ENCODE measurements around the gene SUPT20HL1.
"Not testable (repeated sequence)": the region's sequence is repeated elsewhere in the genome, so short reads cannot be mapped to it uniquely, and the experiment has no call there.

SUPT20HL1 gene

GRCh38 chrX:24363432-24364181 is 3.2 kb downstream of the SUPT20HL1 start:
- DNase-seq (ENCODE audit: low read depth) = not testable (repeated sequence)

- no peak for DNase-seq (ENCODE audit: low read depth)
These were observed 3.9 kb downstream of the SUPT20HL1 start for GRCh38 chrX:24364326-24364725.

- no peak for DNase-seq (ENCODE audit: low read depth)
These were observed 4.6 kb downstream of the SUPT20HL1 start for GRCh38 chrX:24364851-24365538.

GRCh38 chrX:24366762-24367400 is 6.4 kb downstream of the SUPT20HL1 start:
- not testable (repeated sequence) for DNase-seq (ENCODE audit: low read depth)

- DNase-seq (ENCODE audit: low read depth) = no peak
These were observed 9.4 kb downstream of the SUPT20HL1 start for GRCh38 chrX:24369816-24370215.

- DNase-seq (ENCODE audit: low read depth) = no peak
These were observed 11.0 kb downstream of the SUPT20HL1 start for GRCh38 chrX:24371391-24371972.

GRCh38 chrX:24372021-24372763 is 11.8 kb downstream of the SUPT20HL1 start:
- DNase-seq (ENCODE audit: low read depth) = no peak

GRCh38 chrX:24375600-24376131 is 15.2 kb downstream of the SUPT20HL1 start:
- DNase-seq (ENCODE audit: low read depth) = no peak

GRCh38 chrX:24376403-24376802 is 16.0 kb downstream of the SUPT20HL1 start:
- no peak for DNase-seq (ENCODE audit: low read depth)

GRCh38 chrX:24377195-24377594 is 16.8 kb downstream of the SUPT20HL1 start:
- DNase-seq (ENCODE audit: low read depth) = no peak

- no peak for DNase-seq (ENCODE audit: low read depth)
These were observed 17.6 kb downstream of the SUPT20HL1 start for GRCh38 chrX:24377911-24378468.

GRCh38 chrX:24378706-24379105 is 18.3 kb downstream of the SUPT20HL1 start:
- no peak for DNase-seq (ENCODE audit: low read depth)

- no peak for DNase-seq (ENCODE audit: low read depth)
These were observed 20.1 kb downstream of the SUPT20HL1 start for GRCh38 chrX:24380262-24381187.

GRCh38 chrX:24382315-24382714 is 21.9 kb downstream of the SUPT20HL1 start:
- not testable (repeated sequence) for DNase-seq (ENCODE audit: low read depth)

- DNase-seq (ENCODE audit: low read depth) = no peak
These were observed 27.3 kb downstream of the SUPT20HL1 start for GRCh38 chrX:24387724-24388123.

GRCh38 chrX:24391389-24391788 is 30.9 kb downstream of the SUPT20HL1 start:
- no peak for DNase-seq (ENCODE audit: low read depth)

- DNase-seq (ENCODE audit: low read depth) = no peak
These were observed 31.4 kb downstream of the SUPT20HL1 start for GRCh38 chrX:24391843-24392242.

GRCh38 chrX:24392709-24393108 is 32.3 kb downstream of the SUPT20HL1 start:
- no peak for DNase-seq (ENCODE audit: low read depth)

- peak; percentile 27 for DNase-seq (ENCODE audit: low read depth)
These were observed 35.3 kb downstream of the SUPT20HL1 start for GRCh38 chrX:24395775-24396174.

GRCh38 chrX:24396236-24396930 is 35.9 kb downstream of the SUPT20HL1 start:
- DNase-seq (ENCODE audit: low read depth) = peak; percentile 15
